Thymus (tissue), 11 donors: ENCODE measurements around the gene TCERG1L. TPM values are rescaled to one million over a fixed set of nuclear protein-coding genes. Genes with fewer than 3 reads are reported as not detected.

Experiments
- DNase-seq, 9 donors: peaks; one replicate each; pipeline ENCODE4 v3.0.0-alpha.2; 2013; ENCODE audit warnings: low spot score in 9 of 9, low read depth in 6 of 9, missing footprints in 1 of 9
- H3K27ac ChIP-seq, 2 donors: one replicate each; pipeline ENCODE4 v1.5.1; 2013; ENCODE audit warnings: control low read depth in 1 of 2, low read depth in 1 of 2, low read length in 1 of 2, mild to moderate bottlenecking in 1 of 2, moderate library complexity in 1 of 2
- H3K27me3 ChIP-seq, 2 donors: one replicate each; pipeline ENCODE4 v1.5.1; 2013; ENCODE audit warnings: low read length in 1 of 2; ENCODE audit not compliant: control insufficient read depth in 2 of 2, insufficient read depth in 1 of 2
- H3K36me3 ChIP-seq, 2 donors: one replicate each; pipeline ENCODE4 v1.5.1; 2013; ENCODE audit warnings: low read length in 1 of 2, mild to moderate bottlenecking in 1 of 2, moderate library complexity in 1 of 2; ENCODE audit not compliant: control insufficient read depth in 2 of 2, insufficient read depth in 2 of 2
- H3K4me1 ChIP-seq, 2 donors: one replicate each; pipeline ENCODE4 v1.5.1; 2013; ENCODE audit warnings: low read length in 2 of 2; ENCODE audit not compliant: control insufficient read depth in 2 of 2, insufficient read depth in 2 of 2
- H3K4me3 ChIP-seq, 2 donors: one replicate each; pipeline ENCODE4 v1.5.1; 2013; ENCODE audit warnings: low read length in 2 of 2, control low read depth in 1 of 2, mild to moderate bottlenecking in 1 of 2
- H3K9me3 ChIP-seq, 2 donors: one replicate each; pipeline ENCODE4 v1.5.1; 2013; ENCODE audit warnings: low read length in 1 of 2, mild to moderate bottlenecking in 1 of 2; ENCODE audit not compliant: control insufficient read depth in 2 of 2, insufficient read depth in 1 of 2
- WGBS: extraction: QIAGEN DNeasy Blood & Tissue Kit; methylation state at CpG from one replicate; pipeline ENCODE4 v1.1.7; 2013; 5-methylcytosine and 5-hydroxymethylcytosine counted together
- polyA plus RNA-seq: library from polyadenylated mRNA; stranded (reverse); fragments of 200-250 nt; gene quantifications from one replicate; pipeline ENCODE4 v1.2.3, GENCODE V29; 2013
- total RNA-seq: library from RNA; stranded (reverse); fragments of 120-200 nt; gene quantifications from one replicate; pipeline ENCODE4 v1.2.4, GENCODE V29; 2013
- donor health status: healthy.

Gene TCERG1L
- total and polyA plus RNA-seq, 2 donors: 0.52 to 1.5 TPM

- 85% methylated on average over 9 of the region's 9 CpGs for WGBS
- DNase-seq: no peak
Observed at GRCh38 chr10:131213741-131214505, 97.6 kb downstream of the TCERG1L start.

GRCh38 chr10:131212763-131213325 lies 98.7 kb downstream of the TCERG1L start:
- DNase-seq: no peak
- 84% methylated on average over 5 of the region's 5 CpGs for WGBS
- H3K27ac ChIP-seq: no peak overlapping the region

More at GRCh38 chr10:131213741-131214505, 97.6 kb downstream of the TCERG1L start:
- Histone ChIP-seq H3K4me3 (no peak overlapping the region), H3K4me1 (no peaks in the 10 kb centered on the region), H3K36me3 (no peaks in the 10 kb centered on the region), H3K9me3 (no peaks in the 10 kb centered on the region), H3K27me3 (no peaks in the 10 kb centered on the region), H3K27ac (no peak overlapping the region)

GRCh38 chr10:131211965-131212619 lies 99.4 kb downstream of the TCERG1L start:
- Histone ChIP-seq H3K27ac (no peak overlapping the region), H3K27me3 (no peaks in the 10 kb centered on the region), H3K4me3 (no peak overlapping the region), H3K9me3 (no peaks in the 10 kb centered on the region), H3K36me3 (no peaks in the 10 kb centered on the region), H3K4me1 (no peaks in the 10 kb centered on the region)
- DNase-seq: no peak
- WGBS: 93% methylated on average over 2 of the region's 2 CpGs

More at GRCh38 chr10:131212763-131213325, 98.7 kb downstream of the TCERG1L start:
- no peaks in the 10 kb centered on the region for H3K27me3 ChIP-seq
- H3K4me3 ChIP-seq: no peak overlapping the region
- no peaks in the 10 kb centered on the region for H3K4me1 ChIP-seq
- H3K9me3 ChIP-seq: no peaks in the 10 kb centered on the region
- H3K36me3 ChIP-seq: no peaks in the 10 kb centered on the region

GRCh38 chr10:131211559-131211958 lies 100.0 kb downstream of the TCERG1L start:
- 87% methylated on average over 9 of the region's 9 CpGs for WGBS
- no peaks in the 10 kb centered on the region for H3K9me3 ChIP-seq
- H3K27ac ChIP-seq: no peak overlapping the region
- DNase-seq: no peak
- H3K36me3 ChIP-seq: no peaks in the 10 kb centered on the region
- no peak overlapping the region for H3K4me3 ChIP-seq
- no peaks in the 10 kb centered on the region for H3K27me3 ChIP-seq
- no peaks in the 10 kb centered on the region for H3K4me1 ChIP-seq

GRCh38 chr10:131211146-131211545 lies 100.4 kb downstream of the TCERG1L start:
- H3K36me3 ChIP-seq: no peaks in the 10 kb centered on the region
- H3K27ac ChIP-seq: no peak overlapping the region
- no peak for DNase-seq
- H3K9me3 ChIP-seq: no peaks in the 10 kb centered on the region
- WGBS: 80% methylated on average over 10 of the region's 10 CpGs
- H3K4me3 ChIP-seq: no peak overlapping the region
- H3K27me3 ChIP-seq: no peaks in the 10 kb centered on the region
- no peaks in the 10 kb centered on the region for H3K4me1 ChIP-seq

GRCh38 chr10:131210181-131210580 lies 101.3 kb downstream of the TCERG1L start:
- Histone ChIP-seq H3K4me3 (no peak overlapping the region), H3K27ac (no peak overlapping the region), H3K9me3 (no peaks in the 10 kb centered on the region), H3K27me3 (no peaks in the 10 kb centered on the region), H3K36me3 (no peaks in the 10 kb centered on the region), H3K4me1 (no peaks in the 10 kb centered on the region)
- no peak for DNase-seq
- 92% methylated on average over 3 of the region's 3 CpGs for WGBS

- no peak overlapping the region for H3K4me3 ChIP-seq
- DNase-seq: no peak
- H3K27me3 ChIP-seq: no peaks in the 10 kb centered on the region
- no peaks in the 10 kb centered on the region for H3K9me3 ChIP-seq
- H3K27ac ChIP-seq: no peak overlapping the region
- no peaks in the 10 kb centered on the region for H3K4me1 ChIP-seq
- H3K36me3 ChIP-seq: no peaks in the 10 kb centered on the region
- 94% methylated on average over 29 of the region's 29 CpGs for WGBS
Observed at GRCh38 chr10:131207584-131208532, 103.7 kb downstream of the TCERG1L start.

GRCh38 chr10:131207176-131207575 lies 104.3 kb downstream of the TCERG1L start:
- 91% methylated on average over 8 of the region's 8 CpGs for WGBS
- Histone ChIP-seq H3K4me1 (no peaks in the 10 kb centered on the region), H3K27ac (no peak overlapping the region), H3K27me3 (no peaks in the 10 kb centered on the region), H3K36me3 (no peaks in the 10 kb centered on the region), H3K9me3 (no peaks in the 10 kb centered on the region), H3K4me3 (no peak overlapping the region)
- DNase-seq: no peak
